GM23338 (cell line): ENCODE data around the gene NLE1. TPM values are rescaled to one million over a fixed set of nuclear protein-coding genes. Genes with fewer than 3 reads are reported as not detected.

Experiments used
- ATAC-seq: fragments of 200-7000 bp; cut with Tn5 transposase; 3 replicates; pipeline ENCODE4 v1.9.1; 2020
- DNase-seq: peaks from one replicate; pipeline ENCODE4 v3.0.0-alpha.2; 2015; ENCODE audit warnings: low spot score
- H2AFZ ChIP-seq: fragments of 200-600 bp; sonication (generic); 2 replicates; pipeline ENCODE4 v1.8.0; 2016; ENCODE audit warnings: antibody characterized with exemption, mild to moderate bottlenecking, moderate library complexity
- H3F3A ChIP-seq: fragments of 200-600 bp; sonication (generic); replicated peaks from 2 replicates; pipeline ENCODE4 v1.8.0; 2017; ENCODE audit warnings: antibody characterized with exemption, mixed run types, low read depth
- H3K27ac ChIP-seq: fragments of 200-600 bp; sonication (generic); 2 replicates; pipeline ENCODE4 v1.6.1; 2016; ENCODE audit warnings: low read depth
- H3K27me3 ChIP-seq: fragments of 200-600 bp; sonication (generic); 2 replicates; pipeline ENCODE4 v1.8.0; 2016; ENCODE audit warnings: mild to moderate bottlenecking, mixed run types, moderate library complexity; ENCODE audit not compliant: insufficient read depth
- H3K36me3 ChIP-seq: fragments of 200-600 bp; sonication (generic); 2 replicates; pipeline ENCODE4 v1.8.0; 2016; ENCODE audit warnings: mild to moderate bottlenecking; ENCODE audit not compliant: insufficient read depth
- H3K4me1 ChIP-seq: fragments of 200-600 bp; sonication (generic); 2 replicates; pipeline ENCODE4 v1.8.0; 2016; ENCODE audit warnings: mild to moderate bottlenecking, moderate library complexity; ENCODE audit not compliant: insufficient read depth
- H3K4me2 ChIP-seq: fragments of 200-600 bp; sonication (generic); 2 replicates; pipeline ENCODE4 v1.7.1; 2017; ENCODE audit warnings: mixed run types
- H3K4me3 ChIP-seq: fragments of 200-600 bp; sonication (generic); 2 replicates; pipeline ENCODE4 v1.6.1; 2016; ENCODE audit warnings: mixed run types
- H3K79me2 ChIP-seq: fragments of 200-600 bp; sonication (generic); replicated peaks from 2 replicates; pipeline ENCODE4 v1.8.0; 2017; ENCODE audit warnings: mild to moderate bottlenecking; ENCODE audit not compliant: insufficient read depth
- H3K9me2 ChIP-seq: fragments of 200-600 bp; sonication (generic); 2 replicates; pipeline ENCODE4 v1.8.0; 2017; ENCODE audit not compliant: insufficient read depth
- H4K20me1 ChIP-seq: fragments of 200-600 bp; sonication (generic); replicated peaks from 2 replicates; pipeline ENCODE4 v1.8.0; 2017; ENCODE audit warnings: mild to moderate bottlenecking; ENCODE audit not compliant: insufficient read depth
- H3K27ac Mint-ChIP-seq: 2 replicates; pipeline ENCODE4 v1.8.0; 2020; ENCODE audit warnings: inconsistent platforms, mild to moderate bottlenecking, moderate library complexity, mixed read lengths
- H3K27me3 Mint-ChIP-seq: 3 replicates; pipeline ENCODE4 v1.8.0; 2022; ENCODE audit warnings: low read depth, mild to moderate bottlenecking, moderate library complexity, mixed read lengths, inconsistent platforms; ENCODE audit not compliant: insufficient read depth, poor library complexity
- H3K36me3 Mint-ChIP-seq: 3 replicates; pipeline ENCODE4 v1.8.0; 2021; ENCODE audit warnings: low read depth, mild to moderate bottlenecking, inconsistent platforms, moderate library complexity, mixed read lengths
- H3K4me1 Mint-ChIP-seq: 3 replicates; pipeline ENCODE4 v1.8.0; 2020; ENCODE audit warnings: mild to moderate bottlenecking, inconsistent platforms, mixed read lengths
- H3K4me3 Mint-ChIP-seq: 3 replicates; pipeline ENCODE4 v1.8.0; 2021; ENCODE audit warnings: moderate library complexity, mild to moderate bottlenecking, inconsistent platforms, mixed read lengths
- H3K9me3 Mint-ChIP-seq: 3 replicates; pipeline ENCODE4 v1.8.0; 2020; ENCODE audit warnings: moderate library complexity, mild to moderate bottlenecking, inconsistent platforms, mixed read lengths
- CREB1 ChIP-seq: fragments of 250-450 bp; sonication (Bioruptor Pico); IDR thresholded peaks from 2 replicates; pipeline ENCODE4 v1.5.0; 2020; ENCODE audit warnings: low read depth, mild to moderate bottlenecking, moderate library complexity
- CTCF ChIP-seq, 2 experiments: fragments of 200-600 bp in 1 of 2; sonication (generic) in 1 of 2; conservative IDR thresholded peaks; 2 replicates each; pipeline versions ENCODE4 v1.5.1 to v1.6.1; 2016 to 2017; ENCODE audit warnings: antibody characterized with exemption in 2 of 2, low read depth in 2 of 2, mild to moderate bottlenecking in 2 of 2, moderate library complexity in 1 of 2
- ETS1 ChIP-seq: IDR thresholded peaks from 2 replicates; pipeline ENCODE4 v1.6.1; 2016; ENCODE audit warnings: antibody characterized with exemption
- EZH2 ChIP-seq: fragments of 200-600 bp; sonication (generic); IDR thresholded peaks from one replicate; pipeline ENCODE4 v1.8.0; 2017; ENCODE audit warnings: antibody characterized with exemption, mild to moderate bottlenecking, low read depth; ENCODE audit not compliant: unreplicated experiment
- EZH2phosphoT487 ChIP-seq: fragments of 200-600 bp; sonication (generic); IDR thresholded peaks from one replicate; pipeline ENCODE4 v1.8.1; 2018; ENCODE audit warnings: antibody characterized with exemption; ENCODE audit not compliant: unreplicated experiment
- JUNB ChIP-seq: IDR thresholded peaks from one replicate; pipeline ENCODE4 v1.6.1; 2016; ENCODE audit warnings: antibody characterized with exemption; ENCODE audit not compliant: unreplicated experiment
- NANOG ChIP-seq: IDR thresholded peaks from 2 replicates; pipeline ENCODE4 v1.6.1; 2016; ENCODE audit warnings: antibody characterized with exemption, borderline replicate concordance
- POLR2AphosphoS5 ChIP-seq: IDR thresholded peaks from 2 replicates; pipeline ENCODE4 v1.6.1; 2016; ENCODE audit warnings: antibody characterized with exemption, low read depth
- REST ChIP-seq: IDR thresholded peaks from one replicate; pipeline ENCODE4 v1.6.1; 2018; ENCODE audit warnings: antibody characterized with exemption; ENCODE audit not compliant: unreplicated experiment
- STAT1 ChIP-seq: IDR thresholded peaks from one replicate; pipeline ENCODE4 v1.6.1; 2016; ENCODE audit warnings: antibody characterized with exemption; ENCODE audit not compliant: unreplicated experiment
- ZNF114 ChIP-seq: fragments of 250-450 bp; sonication (Bioruptor Pico); IDR thresholded peaks from 2 replicates; pipeline ENCODE4 v1.5.0; 2020; ENCODE audit warnings: mild to moderate bottlenecking, moderate library complexity
- ZNF331 ChIP-seq: fragments of 250-450 bp; sonication (Bioruptor Pico); IDR thresholded peaks from 2 replicates; pipeline ENCODE4 v1.5.0; 2020; ENCODE audit warnings: low read depth, mild to moderate bottlenecking, moderate library complexity
- ZNF462 ChIP-seq: fragments of 250-450 bp; sonication (Bioruptor Pico); IDR thresholded peaks from 2 replicates; pipeline ENCODE4 v1.5.0; 2020; ENCODE audit warnings: mild to moderate bottlenecking, moderate library complexity
- polyA plus RNA-seq: library from polyadenylated mRNA; unstranded; fragments of >200 nt; fragmentation: Nextera tagmentation; extraction: Ambion mirVana; gene quantifications from 2 replicates; pipeline ENCODE4 v1.2.1, GENCODE V29; 2016
- total RNA-seq: library from RNA; depleted of rRNA; stranded (reverse); fragments of >200 nt; shearing (Covaris generic); gene quantifications from 2 replicates; pipeline ENCODE4 v1.2.3, GENCODE V29; 2014

Gene NLE1
- total and polyA plus RNA-seq, 2 experiments from 2014 or later: 16.6 to 66.4 TPM

GRCh38 chr17:35103271-35103670, 38.8 kb downstream of the NLE1 start:
- no peaks in the 10 kb centered on the region for H4K20me1 ChIP-seq
- no peaks in the 10 kb centered on the region for H3K36me3 ChIP-seq
- H3K79me2 ChIP-seq: no peaks in the 10 kb centered on the region
- H3K27ac ChIP-seq: no peak overlapping the region
- no peaks in the 10 kb centered on the region for H3K9me2 ChIP-seq
- H3K4me3 Mint-ChIP-seq: no peak overlapping the region
- no peak for DNase-seq
- H3K27me3 ChIP-seq: no peaks in the 10 kb centered on the region
- H3K36me3 Mint-ChIP-seq: peaks cover 35% of the 10 kb centered on the region
- no peaks in the 10 kb centered on the region for H3K4me1 Mint-ChIP-seq
- no peak overlapping the region for H3K4me3 ChIP-seq
- H3F3A ChIP-seq: no peaks in the 10 kb centered on the region
- no peak overlapping the region for H2AFZ ChIP-seq
- H3K9me3 Mint-ChIP-seq: no peaks in the 10 kb centered on the region
- H3K27ac Mint-ChIP-seq: no peak overlapping the region
- H3K4me1 ChIP-seq: no peaks in the 10 kb centered on the region
- no peak for ATAC-seq
- TF ChIP-seq NANOG (no peak), CREB1 (CRISPR knock-in tag) (no peak), STAT1 (no peak), ETS1 (no peak), ZNF462 (no peak), JUNB (no peak), ZNF114 (CRISPR knock-in tag) (no peak), EZH2 (no peak), CTCF (conservative IDR thresholded peaks at IDR 0.05; ENCODE audit: low read depth in 2 of 2) (no peak), EZH2phosphoT487 (no peak), ZNF331 (CRISPR knock-in tag) (no peak), REST (no peak), POLR2AphosphoS5 (no peak)
- peaks cover 2% of the 10 kb centered on the region for H3K27me3 Mint-ChIP-seq
- H3K4me2 ChIP-seq: no peak overlapping the region
